ENCODE measurements around the gene SLC6A7. TPM values are rescaled to one million over a fixed set of nuclear protein-coding genes. Genes with fewer than 3 reads are reported as not detected.
A peak's percentile ranks its signal among the peaks of the same experiment; 100 is the strongest.

Gene SLC6A7
- polyA plus RNA-seq, 1 experiment = not detected

DNA sequence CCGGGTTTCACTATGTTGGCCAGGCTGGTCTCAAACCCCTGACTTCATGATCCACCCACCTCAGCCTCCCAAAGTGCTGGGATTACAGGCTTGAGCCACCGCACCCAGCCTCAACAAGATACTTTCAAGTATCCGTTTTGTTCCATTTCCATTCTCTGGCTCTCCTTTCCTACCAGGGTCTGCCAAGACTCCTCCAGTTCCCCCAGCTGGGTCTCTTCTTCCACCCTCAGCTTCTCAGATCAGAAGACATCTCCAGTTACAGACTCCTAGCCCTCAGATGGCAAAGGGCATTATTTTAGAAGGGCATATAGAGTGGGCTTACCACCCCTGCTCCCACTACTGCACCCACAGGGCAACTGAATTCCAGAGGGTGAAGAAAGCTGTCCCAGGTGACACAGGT, 32.7 kb upstream of the SLC6A7 start:
- TF ChIP-seq, protein P1, sequence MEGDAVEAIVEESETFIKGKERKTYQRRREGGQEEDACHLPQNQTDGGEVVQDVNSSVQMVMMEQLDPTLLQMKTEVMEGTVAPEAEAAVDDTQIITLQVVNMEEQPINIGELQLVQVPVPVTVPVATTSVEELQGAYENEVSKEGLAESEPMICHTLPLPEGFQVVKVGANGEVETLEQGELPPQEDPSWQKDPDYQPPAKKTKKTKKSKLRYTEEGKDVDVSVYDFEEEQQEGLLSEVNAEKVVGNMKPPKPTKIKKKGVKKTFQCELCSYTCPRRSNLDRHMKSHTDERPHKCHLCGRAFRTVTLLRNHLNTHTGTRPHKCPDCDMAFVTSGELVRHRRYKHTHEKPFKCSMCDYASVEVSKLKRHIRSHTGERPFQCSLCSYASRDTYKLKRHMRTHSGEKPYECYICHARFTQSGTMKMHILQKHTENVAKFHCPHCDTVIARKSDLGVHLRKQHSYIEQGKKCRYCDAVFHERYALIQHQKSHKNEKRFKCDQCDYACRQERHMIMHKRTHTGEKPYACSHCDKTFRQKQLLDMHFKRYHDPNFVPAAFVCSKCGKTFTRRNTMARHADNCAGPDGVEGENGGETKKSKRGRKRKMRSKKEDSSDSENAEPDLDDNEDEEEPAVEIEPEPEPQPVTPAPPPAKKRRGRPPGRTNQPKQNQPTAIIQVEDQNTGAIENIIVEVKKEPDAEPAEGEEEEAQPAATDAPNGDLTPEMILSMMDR (IDR thresholded peaks at IDR 0.05; ENCODE audit: low read depth, low read length) = no peak

DNA sequence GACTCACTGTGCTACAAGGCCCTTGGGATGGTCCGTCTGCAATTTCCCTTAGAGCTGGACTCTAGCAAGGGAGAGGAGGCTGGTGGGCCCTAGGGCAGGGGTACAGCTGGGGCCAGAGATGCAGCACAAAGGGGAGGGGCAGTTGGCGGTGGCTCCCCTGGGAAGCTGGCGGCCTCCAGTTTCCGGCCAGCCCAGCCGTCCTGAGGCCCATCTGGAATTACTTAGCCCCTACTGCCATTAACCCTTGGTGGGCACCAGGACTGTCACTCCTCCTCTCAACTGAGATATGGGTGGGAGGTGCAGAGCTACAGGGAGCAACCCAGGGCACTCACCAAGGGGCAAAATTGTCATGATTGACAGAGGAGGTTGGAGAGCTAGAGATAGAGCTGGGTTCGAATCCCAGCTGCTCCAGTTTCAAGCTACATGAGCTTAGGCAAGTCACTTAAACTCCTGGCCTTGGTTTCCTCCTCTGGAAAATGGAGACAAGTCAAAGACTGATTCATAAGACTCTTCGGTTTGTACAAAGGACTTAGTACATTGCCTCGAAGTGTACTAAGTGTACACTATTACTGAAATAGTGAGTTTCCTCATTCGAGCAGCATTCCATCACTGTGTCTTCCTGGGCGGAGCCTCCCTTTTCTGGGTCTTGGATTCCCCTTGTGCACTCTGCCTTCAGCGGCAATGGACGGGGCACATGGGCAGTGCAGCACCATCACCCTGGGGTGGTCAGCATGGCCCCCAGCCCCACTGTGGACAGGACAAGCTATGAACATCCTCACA, 31.5 kb upstream of the SLC6A7 start:
- Histone ChIP-seq H3K4me3 (ENCODE audit: low read depth, low read length) (no peak overlapping the region), H3K9me3 (ENCODE audit: control insufficient read depth, insufficient read depth, low read length) (no peaks in the 10 kb centered on the region), H3K27ac (ENCODE audit: low read depth, low read length) (no peak overlapping the region), H3K27me3 (ENCODE audit: control insufficient read depth, insufficient read depth, low read length) (no peaks in the 10 kb centered on the region)
- CTCF ChIA-PET = interaction anchor here (0.7 to 1.3 kb wide), 3 partner anchors 54 to 193 kb away, joined by 3 to 6 read pairs (median 3); no protein-coding TSS in a partner anchor
- TF ChIP-seq, protein P1 (IDR thresholded peaks at IDR 0.05; ENCODE audit: low read depth, low read length) = no peak
- no peak for DNase-seq (ENCODE audit: low read depth, low spot score)
- POLR2A ChIA-PET = interaction anchor here (1.7 kb wide), 1 partner anchor 20 kb away, joined by 10 read pairs; no protein-coding TSS in a partner anchor

More for the DNA sequence above, 32.7 kb upstream of the SLC6A7 start:
- no peak for DNase-seq (ENCODE audit: low read depth, low spot score)
- POLR2A ChIA-PET = interaction anchor here (1.7 kb wide), 1 partner anchor 18 kb away, joined by 10 read pairs; no protein-coding TSS in a partner anchor
- H3K27me3 ChIP-seq (ENCODE audit: control insufficient read depth, insufficient read depth, low read length) = no peaks in the 10 kb centered on the region
- H3K4me3 ChIP-seq (ENCODE audit: low read depth, low read length) = no peak overlapping the region
- no peaks in the 10 kb centered on the region for H3K9me3 ChIP-seq (ENCODE audit: control insufficient read depth, insufficient read depth, low read length)
- peak overlapping the region; percentile 31 for H3K27ac ChIP-seq (ENCODE audit: low read depth, low read length)
- CTCF ChIA-PET = no interaction called here

DNA sequence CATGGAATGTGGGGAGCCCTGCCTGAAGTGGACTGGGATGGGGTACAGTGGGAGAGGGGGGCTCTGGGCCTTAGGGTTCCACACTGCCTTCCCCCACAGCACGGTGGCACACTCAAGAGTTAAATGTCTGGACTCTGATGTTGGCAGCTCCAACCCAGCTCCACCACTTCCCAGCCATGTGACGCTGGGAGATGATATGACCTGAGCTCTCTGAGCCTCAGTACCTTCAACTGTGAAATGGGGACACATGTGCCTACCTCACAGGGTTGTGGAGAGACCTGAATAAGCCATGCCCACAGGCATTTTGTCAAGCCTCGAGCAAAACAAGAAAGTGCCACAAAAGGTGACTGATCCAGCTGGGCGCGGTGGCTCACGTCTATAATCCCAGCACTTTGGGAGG, 30.8 kb upstream of the SLC6A7 start:
- ChIA-PET CTCF (interaction anchor here (1.3 kb wide), 1 partner anchor 192 kb away, joined by 6 read pairs; no protein-coding TSS in a partner anchor), POLR2A (interaction anchor here (0.7 to 1.7 kb wide), 2 partner anchors 20 to 191 kb away, joined by 6 to 10 read pairs; no protein-coding TSS in a partner anchor)
- Histone ChIP-seq H3K4me3 (ENCODE audit: low read depth, low read length) (no peak overlapping the region), H3K27ac (ENCODE audit: low read depth, low read length) (no peak overlapping the region), H3K27me3 (ENCODE audit: control insufficient read depth, insufficient read depth, low read length) (no peaks in the 10 kb centered on the region), H3K9me3 (ENCODE audit: control insufficient read depth, insufficient read depth, low read length) (no peaks in the 10 kb centered on the region)
- no peak for DNase-seq (ENCODE audit: low read depth, low spot score)
- TF ChIP-seq, protein P1 (IDR thresholded peaks at IDR 0.05; ENCODE audit: low read depth, low read length) = no peak

DNA sequence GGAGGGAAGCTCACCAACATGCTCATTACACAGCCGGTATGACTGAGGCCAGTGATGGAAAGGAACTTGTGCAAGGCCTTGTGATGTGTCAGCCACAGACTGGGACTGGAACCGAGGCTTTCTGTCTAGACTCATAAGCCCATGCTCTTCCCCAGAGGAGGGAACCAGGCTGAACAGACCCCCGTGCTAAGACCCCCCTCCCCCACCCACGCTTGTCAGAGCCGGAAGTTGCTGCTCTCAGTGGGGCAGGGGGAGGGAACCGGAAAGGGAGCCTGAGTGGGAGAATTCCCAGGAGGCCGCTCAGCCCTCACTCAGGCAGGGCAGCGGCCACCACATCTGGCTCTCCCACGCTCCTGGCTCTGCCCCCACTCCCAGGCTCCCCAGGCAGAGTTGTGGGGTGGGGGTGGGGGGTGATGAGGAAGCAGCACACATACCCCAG, 30.1 kb upstream of the SLC6A7 start:
- no peak for DNase-seq (ENCODE audit: low read depth, low spot score)
- no peaks in the 10 kb centered on the region for H3K27me3 ChIP-seq (ENCODE audit: control insufficient read depth, insufficient read depth, low read length)
- CTCF ChIA-PET = interaction anchor here (0.7 to 1.3 kb wide), 2 partner anchors 191 to 1278 kb away, joined by 3 to 6 read pairs; no protein-coding TSS in a partner anchor
- no peaks in the 10 kb centered on the region for H3K9me3 ChIP-seq (ENCODE audit: control insufficient read depth, insufficient read depth, low read length)
- H3K4me3 ChIP-seq (ENCODE audit: low read depth, low read length) = no peak overlapping the region
- POLR2A ChIA-PET = interaction anchor here (0.7 kb wide), 1 partner anchor 190 kb away, joined by 6 read pairs; no protein-coding TSS in a partner anchor
- TF ChIP-seq, protein P1 (IDR thresholded peaks at IDR 0.05; ENCODE audit: low read depth, low read length) = no peak
- H3K27ac ChIP-seq (ENCODE audit: low read depth, low read length) = peak overlapping the region; percentile 77

All from AG04450 (cell line).